Germinal center (tissue), 1 donor: ENCODE data around the gene PARS2.

Experiments used
- DNase-seq: peaks from one replicate; pipeline ENCODE4 v3.0.0; 2012; ENCODE audit warnings: mixed read lengths, low spot score

Gene PARS2

DNA sequence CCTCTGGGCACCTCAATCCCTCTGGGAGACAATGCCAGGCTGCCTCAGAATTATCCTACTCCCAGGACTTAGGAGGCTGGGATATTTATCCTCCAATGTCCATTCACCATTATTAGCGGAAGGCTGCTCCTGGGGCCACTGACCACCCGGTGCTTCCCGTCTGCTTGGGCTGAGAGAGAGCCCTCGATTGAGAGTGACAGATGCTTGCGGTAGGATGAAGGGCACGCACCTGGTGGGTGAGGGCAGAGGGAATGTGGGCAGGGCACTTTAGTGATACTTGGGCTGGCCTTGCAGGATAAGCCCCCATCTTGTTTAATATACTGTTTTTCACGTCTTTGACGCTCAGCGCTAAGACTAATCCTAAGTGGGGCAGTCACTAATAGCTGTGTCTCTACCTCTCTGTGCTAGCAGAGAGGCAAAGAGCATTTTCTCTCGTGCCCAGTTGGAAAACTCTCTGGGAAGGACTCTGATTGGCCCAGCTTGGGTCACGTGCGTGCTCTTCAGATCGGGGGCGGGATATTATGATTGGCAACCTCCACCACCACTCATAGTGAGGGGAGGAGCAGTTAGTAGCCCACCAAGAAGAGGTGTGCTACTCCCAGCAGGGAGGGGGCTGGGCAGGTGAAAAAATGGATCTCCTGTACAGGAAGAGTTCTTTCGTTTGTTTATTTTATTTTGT is 10.6 kb upstream of the PARS2 start:
- peak; percentile 71 for DNase-seq

DNA sequence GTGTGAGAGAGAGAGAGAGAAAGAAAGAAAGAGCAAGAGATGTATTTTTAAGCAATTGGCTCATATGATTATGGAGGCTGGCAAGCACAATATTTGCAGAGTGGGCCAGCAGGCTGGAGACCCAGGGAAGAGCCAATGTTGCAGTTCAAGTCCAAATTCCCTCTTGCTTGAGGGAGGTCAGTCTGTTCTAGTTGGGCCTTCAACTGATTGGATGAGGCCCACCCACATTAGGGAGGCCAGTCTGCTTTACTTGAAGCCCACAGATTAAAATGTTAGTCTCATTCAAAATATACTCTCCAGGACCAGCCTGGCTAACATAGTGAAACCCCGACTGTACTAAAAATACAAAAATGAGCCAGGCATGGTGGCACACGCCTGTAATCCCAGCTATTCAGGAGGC is 8.6 kb upstream of the PARS2 start:
- no peak for DNase-seq

DNA sequence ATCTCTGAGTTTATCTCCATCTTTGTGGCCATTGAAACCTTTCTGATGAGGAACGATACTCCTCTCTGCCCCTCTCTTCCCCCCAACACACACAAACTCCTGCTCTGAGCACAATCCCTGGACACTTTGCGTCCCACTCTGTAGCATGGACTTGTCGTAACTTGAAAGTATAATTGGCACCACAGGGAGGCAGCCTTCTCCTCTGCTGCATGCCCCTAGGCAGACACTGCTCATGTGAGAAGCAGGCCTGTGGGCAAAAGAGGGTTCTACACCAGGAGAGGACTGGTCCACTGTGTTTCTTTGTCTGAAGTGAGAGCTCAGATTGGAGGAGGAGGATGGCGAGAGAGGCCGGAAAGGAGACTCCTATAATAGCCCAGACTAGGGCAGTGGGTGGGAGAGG is 3.8 kb upstream of the PARS2 start:
- no peak for DNase-seq

DNA sequence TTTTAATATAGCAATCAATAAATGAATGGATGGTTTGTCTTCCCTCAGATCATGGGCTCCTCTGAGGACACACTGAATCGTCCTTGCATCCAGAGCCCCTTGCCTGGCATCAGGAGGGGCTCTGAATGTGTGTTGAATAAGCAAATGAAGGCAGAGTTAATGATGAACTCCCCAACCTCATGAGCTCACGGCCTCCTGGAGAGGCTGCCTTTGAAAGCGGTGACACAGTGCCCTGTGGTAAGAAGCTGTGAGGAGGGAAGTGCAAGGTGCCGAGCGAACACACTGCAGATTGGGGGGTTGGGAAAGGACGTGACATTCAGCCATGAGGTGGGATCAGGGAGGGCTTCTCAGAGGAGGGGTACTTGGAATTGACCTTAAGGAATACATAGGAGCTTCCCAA is 3.2 kb upstream of the PARS2 start:
- no peak for DNase-seq

DNA sequence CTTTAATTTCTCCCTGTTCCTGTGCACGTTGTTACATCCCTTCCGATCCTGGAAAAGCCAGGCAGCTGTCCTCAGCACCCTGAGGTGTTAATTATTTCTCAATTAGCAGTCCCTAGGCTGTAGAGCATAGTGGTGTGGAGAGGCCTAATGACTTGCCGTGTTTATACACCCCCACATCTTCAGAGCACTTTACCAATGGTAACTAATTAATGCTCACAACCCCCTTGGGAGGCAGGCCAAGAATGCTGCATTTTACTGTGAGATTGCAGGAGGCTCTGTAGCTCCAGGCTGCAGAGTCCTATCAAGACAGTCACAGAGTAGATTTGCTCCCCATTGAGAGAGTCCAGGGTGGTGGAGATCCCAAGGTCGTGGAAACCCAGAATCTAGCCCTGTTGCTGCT is 2.4 kb upstream of the PARS2 start:
- DNase-seq: no peak

DNA sequence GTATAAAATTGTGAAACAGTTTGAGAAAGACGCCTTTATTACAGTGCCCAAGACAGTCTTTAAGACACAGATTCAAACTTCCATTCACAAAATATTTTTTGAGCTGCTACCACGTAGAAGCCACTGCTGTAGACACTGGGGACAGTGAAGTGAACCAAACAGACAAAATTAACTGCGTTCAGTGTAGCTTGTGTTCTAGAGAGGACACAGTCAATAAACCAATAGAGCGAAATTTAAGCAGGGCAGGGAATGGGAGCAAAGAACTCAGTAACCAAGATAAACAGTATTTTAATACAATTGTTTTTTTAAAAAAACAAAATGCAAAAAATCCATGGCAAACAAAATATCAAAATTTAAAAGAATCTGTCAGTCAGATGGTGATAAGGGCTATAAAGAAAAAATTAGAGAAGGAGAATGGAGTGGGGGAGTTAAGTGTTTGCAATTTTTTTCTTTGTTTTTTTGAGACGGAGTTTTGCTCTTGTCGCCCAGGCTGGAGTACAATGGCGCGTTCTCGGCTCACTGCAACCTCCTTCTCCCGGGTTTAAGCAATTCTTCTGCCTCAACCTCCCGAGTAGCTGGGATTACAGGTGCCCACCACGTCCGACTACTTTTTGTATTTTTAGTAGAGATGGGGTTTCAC is 719 bp upstream of the PARS2 start:
- no peak for DNase-seq

DNA sequence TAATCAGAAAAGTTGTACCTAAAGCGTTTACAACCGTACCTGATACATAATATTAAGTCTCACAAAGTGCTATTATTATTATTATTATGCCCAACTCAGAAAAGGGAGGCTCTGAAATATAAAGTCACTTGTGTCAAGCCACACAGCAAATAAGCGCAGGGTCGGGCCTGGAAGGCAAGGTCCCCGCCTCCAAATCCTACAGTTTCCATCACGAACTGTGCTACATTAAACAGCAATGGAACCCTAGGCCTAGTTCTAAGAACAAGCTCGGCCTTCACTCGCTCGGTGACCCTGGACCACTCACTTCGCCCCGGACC is 549 bp downstream of the PARS2 start:
- DNase-seq: peak; percentile 10

DNA sequence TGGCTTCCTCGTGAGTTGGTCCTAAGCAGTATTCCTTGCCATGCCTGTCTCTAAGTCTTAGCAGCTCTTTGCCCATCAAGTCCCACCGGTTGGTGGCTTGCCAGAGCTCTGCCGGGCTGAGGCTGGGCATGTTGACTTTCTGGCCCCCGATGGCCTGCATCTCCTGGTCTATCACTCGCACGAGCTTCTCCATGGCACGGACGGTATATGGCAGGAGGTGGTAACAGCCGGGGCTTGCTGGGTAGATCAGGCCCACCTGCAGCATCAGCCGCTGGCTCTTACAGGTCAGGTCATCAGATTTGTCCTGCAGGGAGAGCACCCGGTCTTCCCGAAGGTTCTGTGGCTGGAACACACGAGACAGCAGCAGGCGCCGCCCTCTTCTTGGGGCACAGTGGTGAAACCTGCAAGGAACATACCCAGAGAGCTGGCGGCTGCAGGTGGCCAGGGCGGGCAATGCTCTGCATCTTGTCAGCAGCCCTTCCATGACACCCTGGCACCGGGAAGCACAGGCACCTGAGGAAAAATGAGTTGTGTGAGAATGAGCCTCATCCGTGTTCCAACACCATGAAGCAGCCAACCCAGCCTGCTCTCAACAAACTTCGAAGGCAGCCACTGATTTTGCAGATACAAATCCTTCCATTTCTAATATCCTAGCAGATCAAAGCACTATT is 5.5 kb downstream of the PARS2 start:
- no peak for DNase-seq

DNA sequence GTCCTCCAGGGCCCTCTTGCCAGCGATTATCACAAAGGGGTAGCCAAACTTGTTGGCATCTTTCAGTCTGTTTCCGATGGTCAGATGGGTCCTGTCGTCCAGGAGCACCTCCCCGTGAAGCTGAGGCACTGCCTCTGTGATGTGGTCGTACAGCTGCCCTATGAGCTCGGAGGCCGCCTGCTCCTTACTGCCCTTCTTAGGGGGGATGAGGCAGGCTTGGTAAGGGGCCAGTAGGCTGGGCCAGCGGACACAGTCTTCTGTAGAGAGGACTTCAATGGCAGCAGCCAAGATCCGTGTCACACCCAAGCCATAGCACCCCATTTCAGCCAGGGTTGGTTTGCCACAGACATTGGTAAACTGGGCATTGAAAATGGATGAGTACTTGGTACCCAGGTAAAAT is 6.5 kb downstream of the PARS2 start:
- DNase-seq: no peak

DNA sequence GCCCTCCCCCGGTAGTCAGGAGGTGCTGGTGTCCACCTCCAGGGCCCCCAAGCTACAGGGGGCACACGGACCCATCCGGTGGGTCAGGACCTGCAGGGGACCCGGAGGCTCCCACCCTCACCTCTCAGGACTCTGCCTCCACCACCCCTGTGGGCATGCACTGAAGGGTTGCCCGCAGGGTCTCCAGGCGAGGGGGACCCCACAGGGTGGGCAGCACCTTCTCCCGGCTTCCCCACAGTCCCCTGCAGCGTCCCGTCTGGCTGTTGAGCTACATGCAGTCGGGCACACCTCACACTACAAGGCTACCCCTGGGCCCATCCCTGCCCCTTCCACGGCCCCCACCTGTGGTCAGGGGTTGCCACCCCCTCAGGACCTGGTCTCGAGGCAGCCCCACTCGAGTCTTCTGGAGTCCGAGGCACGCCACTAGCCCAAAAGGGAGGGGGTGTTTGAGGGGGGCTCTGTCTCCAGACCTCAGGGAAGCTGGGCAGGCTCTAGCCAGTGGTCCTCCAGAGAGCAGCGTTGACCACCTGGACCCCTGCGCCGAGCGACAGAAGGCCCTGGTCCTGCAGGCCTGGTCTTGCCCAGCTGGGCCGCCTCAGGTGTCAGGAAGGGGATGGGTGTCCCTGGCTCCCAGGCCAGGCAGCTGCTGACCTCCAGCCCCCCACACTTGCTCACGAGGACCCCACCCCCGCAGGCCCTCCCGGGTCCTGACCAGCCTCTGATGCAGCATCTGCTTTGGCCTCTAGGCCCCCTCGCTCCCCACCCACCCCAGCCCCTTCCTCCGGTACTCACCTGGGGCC is 9.6 kb downstream of the PARS2 start:
- DNase-seq: no peak

DNA sequence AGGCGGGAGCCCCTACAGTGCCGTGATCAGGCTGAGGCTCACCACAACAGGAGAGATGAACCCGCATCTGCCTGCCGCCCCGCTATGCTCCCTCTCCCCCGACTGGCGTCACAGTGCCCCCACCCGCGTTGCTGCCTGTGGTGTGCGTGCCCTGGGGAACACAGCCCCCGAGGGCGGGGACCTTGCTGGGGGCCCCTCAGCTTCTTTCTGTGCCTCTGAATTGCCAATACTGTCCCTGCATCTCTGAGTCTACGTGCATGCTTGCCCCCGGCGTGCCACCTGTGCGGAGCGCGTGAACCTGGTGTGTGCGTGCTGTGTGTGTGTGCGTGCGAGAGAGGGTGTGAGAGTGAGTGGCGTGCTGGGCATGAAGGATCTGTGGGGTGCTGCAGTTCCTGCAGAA is 10.3 kb downstream of the PARS2 start:
- no peak for DNase-seq

DNA sequence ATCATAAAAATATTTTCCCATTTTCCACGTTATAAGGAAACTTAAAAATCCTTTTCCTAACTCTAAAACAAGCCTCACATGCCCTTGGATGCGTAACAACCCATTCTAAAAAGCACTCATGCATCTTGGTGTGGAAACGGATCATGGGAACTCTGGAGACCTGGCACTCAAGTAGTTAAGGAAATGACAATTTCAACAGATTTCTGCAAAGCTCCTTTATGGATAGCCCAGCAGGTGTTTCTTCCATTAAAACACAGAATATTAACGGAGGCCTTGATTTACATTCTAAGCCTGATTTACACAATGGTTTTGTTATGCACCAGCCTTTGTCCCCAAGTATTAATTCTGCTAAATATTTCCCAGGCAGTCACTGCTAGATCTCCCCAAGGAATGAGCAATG is 12.9 kb downstream of the PARS2 start:
- no peak for DNase-seq

DNA sequence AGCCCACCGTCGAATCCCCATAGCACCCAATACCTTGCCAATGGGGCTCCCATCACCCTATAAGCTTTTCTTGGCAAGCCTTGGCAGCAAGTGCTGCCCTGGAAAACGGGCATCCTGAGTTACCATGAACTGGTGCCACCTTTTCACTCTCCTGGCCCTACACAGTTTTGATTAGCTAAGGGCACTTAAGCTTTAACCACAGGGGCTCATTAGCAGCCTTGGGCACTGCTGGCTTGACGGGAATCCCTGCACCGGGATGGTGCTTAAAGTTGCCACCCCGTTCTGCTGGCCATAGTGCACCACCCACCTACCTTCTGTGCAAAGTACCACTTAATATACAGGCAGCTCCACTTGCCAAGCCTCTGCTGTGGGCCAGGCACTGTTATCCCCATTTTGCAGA is 13.7 kb downstream of the PARS2 start:
- no peak for DNase-seq

DNA sequence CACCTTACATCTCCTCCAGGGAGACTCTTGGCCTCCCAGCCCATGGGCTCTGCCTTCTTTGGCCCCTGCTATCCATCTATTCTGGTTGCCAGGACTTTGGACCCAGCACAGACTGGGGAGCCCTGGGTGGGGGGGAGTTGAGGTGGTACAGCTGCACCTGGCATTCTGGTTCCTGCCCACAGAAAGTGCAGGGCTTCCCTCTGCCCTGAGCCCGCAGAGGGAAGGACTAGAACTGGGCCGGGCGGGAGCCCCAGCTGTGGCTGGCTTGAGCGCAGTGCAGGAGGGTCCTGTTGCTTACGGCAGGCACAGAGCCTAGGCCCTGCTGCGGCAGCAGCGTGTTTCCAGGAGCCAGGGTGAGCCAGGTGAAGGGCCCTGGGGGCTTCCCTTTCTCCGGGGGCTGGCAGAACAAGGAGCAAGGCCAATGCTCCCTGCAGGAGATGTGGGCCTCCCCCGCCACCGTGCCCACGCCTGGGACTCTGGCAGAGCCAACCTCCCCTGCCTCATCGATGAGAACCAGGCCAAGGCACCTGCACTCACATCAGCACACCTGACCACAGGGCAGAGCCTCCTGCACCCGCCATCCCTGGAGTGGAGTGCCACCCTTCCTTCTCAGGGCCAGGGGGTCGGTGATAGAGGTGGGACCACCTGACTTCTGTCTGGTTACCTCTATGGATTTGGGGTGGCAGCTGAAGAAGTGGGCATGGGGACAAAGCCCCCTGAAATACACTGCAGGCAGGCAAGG is 16.1 kb downstream of the PARS2 start:
- DNase-seq: no peak

DNA sequence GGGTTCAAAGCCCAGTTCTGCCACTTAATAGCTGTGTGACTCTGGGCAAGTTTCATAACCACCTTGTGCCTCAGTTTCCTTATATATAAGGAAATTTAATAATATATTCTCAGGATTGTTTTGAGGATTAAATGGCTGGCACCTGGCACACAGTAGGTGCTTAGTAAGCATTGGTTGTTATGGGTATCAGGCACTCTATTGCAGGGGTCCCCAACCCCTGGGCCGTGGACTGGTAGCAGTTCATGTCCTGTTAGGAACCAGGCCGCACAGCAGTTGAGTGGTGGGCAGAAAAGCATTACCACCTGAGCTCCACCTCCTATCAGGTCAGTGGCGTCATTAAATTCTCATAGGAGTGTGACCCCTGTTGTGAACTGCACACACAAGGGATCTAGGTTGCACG is 18.5 kb downstream of the PARS2 start:
- DNase-seq: no peak

DNA sequence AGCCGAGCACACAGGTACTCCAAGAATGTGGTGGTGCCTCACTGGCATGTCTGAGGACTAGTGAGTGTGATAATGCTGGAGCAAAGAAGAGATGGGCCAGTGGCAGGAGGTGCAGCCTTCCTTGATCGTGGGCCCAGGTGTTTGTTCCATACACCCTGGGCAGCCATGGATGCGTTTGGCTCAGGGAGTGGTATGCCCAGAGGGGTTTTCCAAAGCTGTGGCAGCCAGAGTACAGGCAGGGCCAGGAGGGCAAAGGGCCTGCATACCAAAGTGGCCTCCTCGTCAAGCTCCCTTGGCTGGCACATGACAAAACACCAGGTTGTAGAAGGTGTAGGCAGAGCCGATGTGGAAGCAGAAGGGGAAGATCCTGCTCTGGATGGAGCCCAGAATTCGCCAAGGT is 19.0 kb downstream of the PARS2 start:
- DNase-seq: no peak

DNA sequence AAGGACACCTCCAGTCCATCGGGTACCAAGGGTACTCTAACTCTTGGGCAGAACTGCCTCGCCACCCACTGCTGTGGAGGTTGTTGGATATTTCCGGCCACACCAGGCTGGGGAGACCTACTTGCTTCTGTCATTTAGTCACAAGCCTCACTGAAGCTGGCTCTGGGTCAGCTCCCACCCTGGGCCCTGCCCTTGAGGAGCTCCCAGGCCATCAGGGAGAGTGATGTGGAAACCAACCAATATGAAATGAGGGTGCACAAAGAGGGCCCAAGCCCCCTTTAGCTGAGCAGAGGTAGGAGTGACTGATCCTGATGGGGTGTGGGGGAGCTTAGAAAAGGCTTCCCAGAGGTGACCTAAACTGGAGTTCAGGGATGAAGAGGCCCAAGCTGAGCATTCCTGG is 19.6 kb downstream of the PARS2 start:
- no peak for DNase-seq

DNA sequence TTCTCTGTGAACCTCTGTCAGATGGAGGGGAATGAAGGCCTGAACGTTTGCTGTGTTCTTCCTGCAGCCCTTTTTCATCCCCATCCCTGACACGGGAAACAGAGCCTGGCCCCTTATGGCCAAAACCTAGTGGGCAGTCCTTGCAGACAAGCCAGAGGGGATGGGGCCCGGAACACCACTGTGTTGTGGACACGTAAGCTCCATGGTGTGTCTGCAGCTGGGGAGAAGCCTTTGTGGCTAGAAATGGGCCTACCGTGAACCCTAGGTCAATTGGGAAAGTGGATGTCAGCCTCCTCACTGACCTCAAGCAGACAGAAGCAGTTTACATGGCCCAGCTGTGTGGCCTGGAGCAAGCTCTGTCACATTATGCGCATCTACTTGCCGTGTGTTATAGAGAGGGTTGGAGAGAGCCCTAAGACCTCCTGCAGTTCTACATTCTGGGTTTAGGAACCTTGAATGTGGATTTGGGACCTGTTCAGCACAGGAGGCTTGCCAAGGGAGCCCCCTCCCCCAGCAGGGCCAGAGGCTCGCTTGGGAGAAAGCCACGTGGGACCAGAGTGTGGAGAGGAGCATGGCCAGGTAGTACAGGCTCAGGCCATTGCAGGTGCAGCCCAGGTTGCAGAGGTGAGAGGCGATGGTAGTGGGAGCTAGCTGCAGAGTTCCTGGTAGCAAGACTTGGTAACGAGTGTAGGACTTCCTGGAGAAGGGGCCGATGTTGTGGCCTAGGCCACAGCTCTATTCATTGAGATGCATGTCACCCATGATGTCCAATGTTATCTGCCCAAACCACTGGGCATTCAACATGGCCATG is 20.7 kb downstream of the PARS2 start:
- no peak for DNase-seq

DNA sequence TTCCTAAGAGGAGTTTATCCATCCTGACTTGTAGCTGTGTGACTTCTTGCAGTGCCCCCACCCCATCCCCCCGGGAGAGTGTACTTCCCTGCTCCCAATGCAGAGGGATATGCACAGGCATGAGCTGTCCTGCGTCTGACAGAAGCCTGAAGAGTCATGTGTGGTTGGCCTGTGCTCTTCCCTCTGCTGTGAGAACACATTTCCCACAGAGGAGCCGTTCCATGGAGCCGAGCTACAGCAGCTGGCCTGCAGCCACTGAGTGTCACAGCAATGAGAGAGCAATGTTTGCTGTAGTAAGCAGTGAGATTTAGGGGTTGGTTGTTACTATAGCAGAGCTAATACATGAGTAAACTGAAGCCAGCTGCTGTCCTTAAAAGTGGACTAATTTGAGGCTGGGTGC is 22.0 kb downstream of the PARS2 start:
- DNase-seq: no peak

DNA sequence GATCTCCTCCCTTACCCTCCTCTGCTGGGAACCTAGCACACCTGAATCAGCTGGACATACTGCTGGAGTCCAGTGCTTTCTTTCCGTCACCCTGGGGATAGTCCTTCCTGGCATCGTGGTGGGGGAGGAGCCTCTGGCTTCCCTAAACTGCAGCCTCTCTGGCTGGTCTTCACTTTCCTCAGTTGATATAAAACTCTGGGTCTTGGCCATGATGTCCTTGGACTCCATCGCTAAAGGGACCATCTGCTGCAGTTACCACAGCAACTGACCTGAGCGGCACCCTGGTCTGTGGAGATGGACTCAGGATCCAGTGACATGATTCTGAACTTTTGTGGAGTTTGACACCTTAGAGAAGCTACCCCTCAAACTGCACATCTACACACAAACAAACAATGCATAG is 22.8 kb downstream of the PARS2 start:
- no peak for DNase-seq

DNA sequence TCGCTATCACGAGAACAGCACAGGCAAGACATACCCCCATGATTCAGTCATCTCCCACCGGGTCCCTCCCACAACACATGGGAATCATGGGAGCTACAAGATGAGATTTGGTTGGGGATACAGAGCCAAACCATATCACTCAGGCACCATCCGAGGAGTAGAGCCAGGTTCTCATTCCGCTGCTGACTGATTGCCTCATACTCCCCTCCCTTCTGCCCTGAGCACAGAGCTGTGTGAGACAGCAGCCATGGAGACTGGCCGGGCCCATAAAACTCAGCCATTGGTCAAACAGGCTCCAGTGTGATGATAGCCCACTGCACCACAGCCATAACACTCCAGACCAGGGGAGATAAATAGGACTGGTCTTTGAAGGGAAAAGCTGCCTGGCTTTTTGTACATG is 26.1 kb downstream of the PARS2 start:
- DNase-seq: no peak

DNA sequence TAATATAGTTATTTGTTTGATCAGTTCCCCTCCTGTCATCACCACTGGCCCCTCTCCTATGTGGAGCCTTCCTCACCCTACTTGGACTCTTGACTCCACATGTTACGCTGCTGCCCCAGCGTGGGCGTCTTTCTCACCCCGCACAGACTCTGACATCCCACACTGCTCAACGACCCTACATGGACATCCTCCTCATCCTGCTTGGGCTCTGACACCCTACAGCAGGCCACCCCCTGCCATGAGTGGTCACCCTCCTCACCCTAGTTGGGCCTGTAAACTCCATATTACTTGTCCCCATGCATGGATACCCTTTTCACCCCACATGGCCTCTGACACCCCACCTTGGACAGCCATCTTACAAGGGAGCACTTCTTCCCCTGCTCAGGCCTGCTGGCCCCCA is 27.6 kb downstream of the PARS2 start:
- DNase-seq: no peak
